Activated T-helper 17 cell treated with anti-CD3 and anti-CD28 coated beads, Interleukin-2, amount 50 U/mL, for 72 hours (primary cell): ENCODE data around the gene GCLC. TPM values are rescaled to one million over a fixed set of nuclear protein-coding genes. Genes with fewer than 3 reads are reported as not detected.

ENCODE experiments used
- ATAC-seq: fragments of 150-1000 bp; cut with Tn5 transposase; replicated peaks from 2 replicates; pipeline ENCODE4 v1.10.0; 2021; ENCODE audit warnings: mild to moderate bottlenecking, moderate library complexity
- H3K27ac Mint-ChIP-seq: one replicate; pipeline ENCODE4 v1.8.0; 2022; ENCODE audit warnings: mixed read lengths
- H3K27me3 Mint-ChIP-seq: one replicate; pipeline ENCODE4 v1.8.0; 2022; ENCODE audit warnings: mixed read lengths
- H3K36me3 Mint-ChIP-seq: one replicate; pipeline ENCODE4 v1.8.0; 2022; ENCODE audit warnings: low read depth, mild to moderate bottlenecking, mixed read lengths
- H3K4me1 Mint-ChIP-seq: one replicate; pipeline ENCODE4 v1.8.0; 2022; ENCODE audit warnings: mixed read lengths
- H3K4me3 Mint-ChIP-seq: one replicate; pipeline ENCODE4 v1.8.0; 2022; ENCODE audit warnings: mild to moderate bottlenecking, mixed read lengths
- H3K9me3 Mint-ChIP-seq: one replicate; pipeline ENCODE4 v1.8.0; 2022; ENCODE audit warnings: mixed read lengths
- total RNA-seq, 2 donors: library from RNA; stranded (reverse); gene quantifications; one replicate each; pipeline ENCODE4 v1.2.3, GENCODE V29; 2022

Gene GCLC
- total RNA-seq, 2 donors from 2014 or later = 36.1 to 48.2 TPM

DNA sequence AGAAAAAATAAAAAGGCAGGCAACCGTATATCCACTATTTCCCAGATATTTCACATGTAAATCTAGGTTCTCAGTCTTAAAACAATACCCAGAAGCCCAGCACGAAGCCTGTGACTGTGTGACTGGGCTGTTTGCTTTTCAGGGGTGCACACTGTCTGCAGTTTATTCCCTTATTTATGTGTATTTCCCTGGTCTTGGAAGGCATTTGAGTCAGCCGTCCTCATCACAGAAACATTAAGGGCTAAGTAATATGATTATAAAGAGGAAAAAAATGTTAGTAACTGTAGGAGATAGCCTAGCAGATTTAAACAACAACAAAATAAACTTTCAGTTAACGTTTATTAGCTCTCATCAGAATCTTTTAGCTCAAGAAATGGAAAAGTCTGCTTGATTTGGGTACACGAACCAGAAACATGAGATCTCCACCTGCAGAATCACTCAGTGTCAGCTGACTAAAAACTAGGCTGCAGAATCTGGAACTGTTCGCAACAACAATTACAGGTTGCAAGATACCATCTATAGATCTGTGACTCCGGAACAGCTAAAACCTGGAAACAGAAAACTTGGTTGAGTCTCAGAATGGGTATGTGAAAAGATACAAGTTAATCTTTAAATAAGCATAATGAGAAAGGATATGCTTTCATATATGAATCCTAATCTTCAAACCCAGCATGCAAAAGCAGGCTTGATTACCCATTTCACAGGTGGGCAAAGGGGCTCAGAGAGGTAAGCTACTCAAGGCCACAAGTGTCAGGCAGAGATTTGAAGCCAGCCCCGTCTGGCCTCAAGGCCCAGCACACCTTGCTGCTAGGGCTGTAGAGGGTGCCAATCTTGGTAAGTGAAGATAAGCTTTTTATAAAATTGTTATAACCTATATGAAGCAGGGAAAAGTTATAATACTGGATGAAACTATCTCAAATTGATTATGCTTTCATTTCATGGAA lies 21.1 kb downstream of the GCLC start:
- Mint-ChIP-seq H3K27me3 (no peaks in the 10 kb centered on the region), H3K9me3 (no peaks in the 10 kb centered on the region), H3K4me1 (no peaks in the 10 kb centered on the region), H3K36me3 (peaks cover 41% of the 10 kb centered on the region), H3K4me3 (no peak overlapping the region), H3K27ac (no peak overlapping the region)
- no peak for ATAC-seq

GRCh38 chr6:53520320-53520928 lies 24.5 kb downstream of the GCLC start:
- Mint-ChIP-seq H3K4me1 (no peaks in the 10 kb centered on the region), H3K9me3 (no peaks in the 10 kb centered on the region), H3K27me3 (no peaks in the 10 kb centered on the region), H3K36me3 (peaks cover 65% of the 10 kb centered on the region), H3K4me3 (no peak overlapping the region), H3K27ac (no peak overlapping the region)
- ATAC-seq = no peak

DNA sequence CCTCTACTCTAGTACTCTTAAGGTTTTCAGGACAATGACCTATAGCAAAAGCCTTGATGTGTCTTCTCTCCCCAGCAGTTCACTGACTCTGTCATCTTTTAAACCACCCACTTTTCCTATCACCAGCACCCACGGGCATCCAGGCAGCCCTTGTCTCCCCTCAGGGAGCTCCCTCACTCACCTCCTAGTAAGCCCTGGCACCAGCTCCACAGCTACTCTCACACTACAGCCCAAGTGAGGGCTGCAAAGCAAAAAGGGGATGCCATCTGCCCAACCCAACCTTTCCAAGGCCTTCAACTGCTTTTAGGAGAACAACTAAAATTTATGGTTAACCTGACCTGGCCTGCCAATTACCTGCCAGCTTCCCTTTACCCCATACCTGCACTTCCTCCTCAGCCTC lies 26.0 kb downstream of the GCLC start:
- ATAC-seq = no peak
- H3K36me3 Mint-ChIP-seq = peaks cover 79% of the 10 kb centered on the region

GRCh38 chr6:53517021-53517420 lies 27.9 kb downstream of the GCLC start:
- no peak overlapping the region for H3K4me3 Mint-ChIP-seq
- H3K36me3 Mint-ChIP-seq = peaks cover 87% of the 10 kb centered on the region
- ATAC-seq = no peak

More for the DNA sequence above, 26.0 kb downstream of the GCLC start:
- peak overlapping the region; percentile 34 for H3K27ac Mint-ChIP-seq
- H3K4me3 Mint-ChIP-seq = no peak overlapping the region
- no peaks in the 10 kb centered on the region for H3K4me1 Mint-ChIP-seq
- H3K27me3 Mint-ChIP-seq = no peaks in the 10 kb centered on the region
- H3K9me3 Mint-ChIP-seq = no peaks in the 10 kb centered on the region

DNA sequence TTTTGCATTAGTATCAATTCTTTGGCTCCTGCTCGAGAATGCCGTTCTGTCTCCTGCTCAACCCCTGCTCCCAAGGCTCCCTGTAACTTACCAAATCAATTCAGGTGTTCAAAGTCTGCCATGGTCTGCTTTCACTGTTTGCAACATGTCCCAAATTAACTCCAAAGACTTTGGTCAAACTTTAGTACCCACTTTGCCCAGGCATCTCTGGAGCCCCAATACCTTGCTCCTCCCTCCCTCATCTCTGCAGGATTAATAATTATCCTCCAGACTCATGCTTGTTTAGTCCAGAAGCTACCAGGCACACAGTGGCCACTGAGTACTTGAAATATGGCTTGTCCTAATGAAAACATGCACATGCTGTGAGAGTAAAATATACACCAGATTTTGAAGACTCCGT lies 30.2 kb downstream of the GCLC start:
- ATAC-seq = no peak
- Mint-ChIP-seq H3K27me3 (no peaks in the 10 kb centered on the region), H3K4me3 (no peak overlapping the region), H3K36me3 (peaks cover 86% of the 10 kb centered on the region), H3K27ac (no peak overlapping the region), H3K4me1 (no peaks in the 10 kb centered on the region), H3K9me3 (no peaks in the 10 kb centered on the region)

More at GRCh38 chr6:53517021-53517420, 27.9 kb downstream of the GCLC start:
- Mint-ChIP-seq H3K27me3 (no peaks in the 10 kb centered on the region), H3K4me1 (no peaks in the 10 kb centered on the region), H3K27ac (no peak overlapping the region), H3K9me3 (no peaks in the 10 kb centered on the region)

DNA sequence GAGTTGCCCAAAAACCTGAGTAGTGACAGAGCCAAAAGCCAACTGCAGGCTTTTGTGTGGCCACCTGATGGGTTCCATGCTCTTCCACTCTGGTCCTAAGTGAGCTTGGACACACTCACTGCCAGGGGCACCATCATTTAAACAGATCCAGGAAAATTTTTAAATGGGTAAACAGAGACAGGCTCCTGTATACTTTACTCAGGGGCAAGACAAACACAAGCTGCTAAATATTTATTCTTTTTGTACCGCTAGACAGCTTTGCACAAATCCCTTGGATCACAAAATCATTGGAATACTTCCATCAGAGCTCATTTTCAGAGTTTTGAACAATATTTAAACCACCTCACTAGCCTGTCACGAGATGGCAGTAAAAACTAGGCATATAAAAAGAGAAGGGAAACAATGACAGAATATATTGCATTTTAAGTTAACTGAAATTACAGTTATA lies 31.4 kb downstream of the GCLC start:
- Mint-ChIP-seq H3K36me3 (peaks cover 86% of the 10 kb centered on the region), H3K4me3 (no peak overlapping the region), H3K4me1 (no peaks in the 10 kb centered on the region), H3K27me3 (no peaks in the 10 kb centered on the region), H3K27ac (no peak overlapping the region), H3K9me3 (no peaks in the 10 kb centered on the region)
- no peak for ATAC-seq

- Mint-ChIP-seq H3K9me3 (no peaks in the 10 kb centered on the region), H3K27ac (no peak overlapping the region), H3K36me3 (peaks cover 88% of the 10 kb centered on the region), H3K27me3 (no peaks in the 10 kb centered on the region), H3K4me3 (no peak overlapping the region), H3K4me1 (no peaks in the 10 kb centered on the region)
- ATAC-seq = no peak
Measured at GRCh38 chr6:53513056-53513455, 31.8 kb downstream of the GCLC start.

GRCh38 chr6:53512626-53513025 lies 32.3 kb downstream of the GCLC start:
- H3K9me3 Mint-ChIP-seq = no peaks in the 10 kb centered on the region

DNA sequence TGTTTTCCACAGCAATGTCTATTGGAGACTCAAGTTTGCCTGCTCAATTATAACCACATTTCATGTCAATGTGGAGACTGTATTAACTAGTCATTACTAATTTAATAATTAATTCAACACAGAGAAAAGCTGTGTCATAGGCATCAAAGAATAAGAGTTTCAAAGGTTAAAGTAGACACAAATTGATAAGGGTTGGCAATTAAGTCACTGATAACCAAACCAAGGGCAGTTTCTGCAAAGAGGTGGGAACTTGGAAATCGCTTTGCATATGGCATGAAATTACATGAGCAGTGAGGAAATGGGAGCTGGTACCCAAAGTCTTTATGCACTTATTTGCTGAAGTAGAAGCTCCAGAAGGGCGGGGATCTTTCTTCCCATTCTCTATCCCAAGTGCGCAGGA lies 34.2 kb downstream of the GCLC start:
- peaks cover 91% of the 10 kb centered on the region for H3K36me3 Mint-ChIP-seq
- no peaks in the 10 kb centered on the region for H3K4me1 Mint-ChIP-seq
- no peaks in the 10 kb centered on the region for H3K9me3 Mint-ChIP-seq
- H3K27me3 Mint-ChIP-seq = no peaks in the 10 kb centered on the region
- no peak overlapping the region for H3K27ac Mint-ChIP-seq
- no peak overlapping the region for H3K4me3 Mint-ChIP-seq
- no peak for ATAC-seq

More at GRCh38 chr6:53512626-53513025, 32.3 kb downstream of the GCLC start:
- no peak overlapping the region for H3K4me3 Mint-ChIP-seq
- H3K27ac Mint-ChIP-seq = peak overlapping the region; percentile 21
- ATAC-seq = no peak
- no peaks in the 10 kb centered on the region for H3K27me3 Mint-ChIP-seq
- H3K4me1 Mint-ChIP-seq = no peaks in the 10 kb centered on the region
- H3K36me3 Mint-ChIP-seq = peaks cover 90% of the 10 kb centered on the region

GRCh38 chr6:53506872-53507271 lies 38.0 kb downstream of the GCLC start:
- no peak overlapping the region for H3K27ac Mint-ChIP-seq
- H3K4me3 Mint-ChIP-seq = no peak overlapping the region
- no peaks in the 10 kb centered on the region for H3K9me3 Mint-ChIP-seq
- no peaks in the 10 kb centered on the region for H3K4me1 Mint-ChIP-seq
- H3K27me3 Mint-ChIP-seq = no peaks in the 10 kb centered on the region
- ATAC-seq = no peak
- H3K36me3 Mint-ChIP-seq = peaks cover 94% of the 10 kb centered on the region

DNA sequence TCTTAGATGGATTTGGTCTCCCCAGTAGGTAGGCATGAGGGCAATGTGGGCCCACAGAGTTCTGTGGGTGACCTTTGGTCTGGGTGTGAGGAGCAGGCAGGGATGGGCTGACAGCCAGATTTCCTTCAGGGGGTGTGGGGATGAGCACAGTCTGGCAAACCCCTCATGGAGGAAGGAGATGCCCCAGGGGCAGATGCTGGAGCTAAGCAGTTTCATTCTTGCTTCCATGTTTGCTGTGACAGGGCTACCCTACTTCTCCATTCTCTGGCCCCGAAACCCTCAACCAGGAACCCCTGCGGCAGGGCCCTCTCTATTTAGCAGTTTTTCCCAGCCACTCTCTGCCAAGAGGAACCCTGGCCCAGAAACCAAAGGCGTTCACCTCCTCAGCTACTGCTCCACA lies 40.4 kb downstream of the GCLC start:
- H3K4me1 Mint-ChIP-seq = no peaks in the 10 kb centered on the region
- H3K9me3 Mint-ChIP-seq = no peaks in the 10 kb centered on the region
- H3K36me3 Mint-ChIP-seq = peaks cover 93% of the 10 kb centered on the region
- no peak overlapping the region for H3K27ac Mint-ChIP-seq
- no peak for ATAC-seq
- H3K27me3 Mint-ChIP-seq = no peaks in the 10 kb centered on the region
- H3K4me3 Mint-ChIP-seq = no peak overlapping the region

GRCh38 chr6:53503060-53503459 lies 41.8 kb downstream of the GCLC start:
- no peak for ATAC-seq
- Mint-ChIP-seq H3K9me3 (no peaks in the 10 kb centered on the region), H3K27ac (no peak overlapping the region), H3K27me3 (no peaks in the 10 kb centered on the region), H3K4me3 (no peak overlapping the region), H3K4me1 (no peaks in the 10 kb centered on the region), H3K36me3 (peaks cover 93% of the 10 kb centered on the region)

GRCh38 chr6:53501432-53501831 lies 43.5 kb downstream of the GCLC start:
- Mint-ChIP-seq H3K27me3 (no peaks in the 10 kb centered on the region), H3K36me3 (peaks cover 86% of the 10 kb centered on the region), H3K4me1 (no peaks in the 10 kb centered on the region), H3K27ac (no peak overlapping the region), H3K9me3 (no peaks in the 10 kb centered on the region), H3K4me3 (no peak overlapping the region)
- no peak for ATAC-seq

DNA sequence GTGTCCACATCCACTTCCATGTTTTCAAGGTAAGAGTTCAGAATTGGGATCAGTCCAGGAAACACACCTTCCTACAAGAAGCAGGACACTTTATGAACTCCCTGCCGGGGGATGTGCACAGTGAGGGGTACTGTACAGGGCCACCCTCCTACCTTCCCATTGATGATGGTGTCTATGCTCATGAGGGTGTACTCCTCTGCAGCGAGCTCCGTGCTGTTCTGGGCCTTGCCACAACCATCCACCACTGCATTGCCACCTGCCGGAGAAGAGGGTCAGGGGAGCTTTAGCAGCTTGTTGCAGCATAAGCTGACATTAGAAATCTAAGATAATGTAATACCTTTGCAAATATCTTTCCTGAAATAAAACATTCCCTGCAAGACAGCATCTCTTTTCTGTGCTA lies 44.8 kb downstream of the GCLC start:
- H3K36me3 Mint-ChIP-seq = peaks cover 73% of the 10 kb centered on the region
- no peak for ATAC-seq
- no peak overlapping the region for H3K27ac Mint-ChIP-seq
- no peaks in the 10 kb centered on the region for H3K9me3 Mint-ChIP-seq
- H3K4me3 Mint-ChIP-seq = no peak overlapping the region
- no peaks in the 10 kb centered on the region for H3K27me3 Mint-ChIP-seq
- H3K4me1 Mint-ChIP-seq = no peaks in the 10 kb centered on the region

DNA sequence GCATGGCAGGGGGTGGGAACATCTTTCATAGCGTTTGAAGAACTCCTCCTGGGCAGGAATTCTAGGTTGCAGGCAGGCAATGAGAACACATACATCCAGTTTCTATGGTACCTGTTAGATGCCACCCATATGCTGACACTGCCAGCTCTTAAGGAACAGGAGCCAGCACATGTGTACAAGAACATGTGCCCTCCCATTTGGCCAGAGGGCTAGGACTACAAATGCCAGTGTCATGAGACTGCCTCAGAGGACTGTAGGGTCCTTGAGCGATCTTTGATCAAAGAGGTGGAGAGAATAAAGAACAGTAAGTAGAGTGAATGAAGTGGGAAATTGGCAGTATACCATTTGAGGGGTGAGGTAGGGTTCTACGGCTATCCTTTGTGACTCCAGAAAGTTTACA lies 45.8 kb downstream of the GCLC start:
- ATAC-seq = no peak
- peaks cover 3% of the 10 kb centered on the region for H3K27me3 Mint-ChIP-seq

More for the DNA sequence above, 45.8 kb downstream of the GCLC start:
- peaks cover 5% of the 10 kb centered on the region for H3K4me1 Mint-ChIP-seq
- H3K9me3 Mint-ChIP-seq = no peaks in the 10 kb centered on the region
- no peak overlapping the region for H3K27ac Mint-ChIP-seq
- H3K4me3 Mint-ChIP-seq = no peak overlapping the region
- H3K36me3 Mint-ChIP-seq = peaks cover 63% of the 10 kb centered on the region
